ENCODE data around the gene SH3RF3.

DNA sequence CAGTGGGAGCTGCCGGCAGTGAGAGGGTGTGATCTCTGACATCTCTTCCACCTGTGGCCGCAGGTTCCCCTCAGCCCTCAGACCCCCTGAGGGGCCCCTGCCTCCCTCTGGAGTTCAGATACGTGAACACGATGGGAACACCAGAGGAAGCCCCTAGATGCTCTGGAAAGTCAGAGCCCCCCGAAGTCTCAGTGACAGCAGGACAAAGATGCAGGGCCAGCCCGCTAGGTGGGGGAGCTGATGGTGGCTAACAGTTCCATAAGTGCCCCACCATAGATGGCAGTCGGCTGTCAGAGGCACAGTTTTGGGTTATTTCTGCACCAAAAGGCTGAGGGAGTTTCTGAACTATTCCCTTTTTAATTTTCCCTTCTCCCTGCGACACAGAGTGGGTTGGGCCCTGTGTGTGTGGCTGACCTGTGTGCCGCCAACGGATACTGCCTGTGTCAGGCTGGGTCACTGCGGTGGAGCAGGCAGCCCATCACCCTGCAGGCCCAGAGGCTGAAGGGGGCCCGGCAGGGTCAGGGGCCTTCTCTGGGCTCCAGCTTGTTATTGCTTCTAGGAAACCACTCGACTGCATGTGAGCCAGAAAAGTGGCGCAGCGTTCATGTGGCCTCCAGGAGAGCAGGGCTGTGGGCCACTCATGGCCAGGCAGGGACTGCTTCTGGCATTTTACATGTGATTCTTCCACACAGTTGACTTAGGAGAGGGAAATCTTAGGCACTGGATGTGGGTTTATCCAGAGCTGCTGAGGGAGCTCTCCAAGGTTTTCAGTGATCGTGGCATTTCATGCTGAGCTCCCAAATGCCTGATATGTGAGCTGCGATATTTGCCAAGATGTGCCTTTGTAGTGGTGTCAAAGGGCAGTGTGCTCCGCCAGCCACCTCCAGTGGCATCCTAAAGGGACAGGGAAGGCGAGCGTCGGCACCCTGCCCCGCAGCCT lies 225.1 kb downstream of the SH3RF3 start:
- no peak for TF ChIP-seq ARNTL (CRISPR knock-in tag; IDR thresholded peaks at IDR 0.05; ENCODE audit: borderline replicate concordance, low read depth)
- no peak for TF ChIP-seq RARB (CRISPR knock-in tag; IDR thresholded peaks at IDR 0.05)
- TF ChIP-seq, protein P1, sequence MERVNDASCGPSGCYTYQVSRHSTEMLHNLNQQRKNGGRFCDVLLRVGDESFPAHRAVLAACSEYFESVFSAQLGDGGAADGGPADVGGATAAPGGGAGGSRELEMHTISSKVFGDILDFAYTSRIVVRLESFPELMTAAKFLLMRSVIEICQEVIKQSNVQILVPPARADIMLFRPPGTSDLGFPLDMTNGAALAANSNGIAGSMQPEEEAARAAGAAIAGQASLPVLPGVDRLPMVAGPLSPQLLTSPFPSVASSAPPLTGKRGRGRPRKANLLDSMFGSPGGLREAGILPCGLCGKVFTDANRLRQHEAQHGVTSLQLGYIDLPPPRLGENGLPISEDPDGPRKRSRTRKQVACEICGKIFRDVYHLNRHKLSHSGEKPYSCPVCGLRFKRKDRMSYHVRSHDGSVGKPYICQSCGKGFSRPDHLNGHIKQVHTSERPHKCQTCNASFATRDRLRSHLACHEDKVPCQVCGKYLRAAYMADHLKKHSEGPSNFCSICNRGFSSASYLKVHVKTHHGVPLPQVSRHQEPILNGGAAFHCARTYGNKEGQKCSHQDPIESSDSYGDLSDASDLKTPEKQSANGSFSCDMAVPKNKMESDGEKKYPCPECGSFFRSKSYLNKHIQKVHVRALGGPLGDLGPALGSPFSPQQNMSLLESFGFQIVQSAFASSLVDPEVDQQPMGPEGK (CRISPR knock-in tag; IDR thresholded peaks at IDR 0.05; ENCODE audit: borderline replicate concordance), result no peak
- TF ChIP-seq ZNF70 (CRISPR knock-in tag; IDR thresholded peaks at IDR 0.05), result no peak
- no peak for TF ChIP-seq ZFP30 (CRISPR knock-in tag; IDR thresholded peaks at IDR 0.05)
- TF ChIP-seq, protein P2, sequence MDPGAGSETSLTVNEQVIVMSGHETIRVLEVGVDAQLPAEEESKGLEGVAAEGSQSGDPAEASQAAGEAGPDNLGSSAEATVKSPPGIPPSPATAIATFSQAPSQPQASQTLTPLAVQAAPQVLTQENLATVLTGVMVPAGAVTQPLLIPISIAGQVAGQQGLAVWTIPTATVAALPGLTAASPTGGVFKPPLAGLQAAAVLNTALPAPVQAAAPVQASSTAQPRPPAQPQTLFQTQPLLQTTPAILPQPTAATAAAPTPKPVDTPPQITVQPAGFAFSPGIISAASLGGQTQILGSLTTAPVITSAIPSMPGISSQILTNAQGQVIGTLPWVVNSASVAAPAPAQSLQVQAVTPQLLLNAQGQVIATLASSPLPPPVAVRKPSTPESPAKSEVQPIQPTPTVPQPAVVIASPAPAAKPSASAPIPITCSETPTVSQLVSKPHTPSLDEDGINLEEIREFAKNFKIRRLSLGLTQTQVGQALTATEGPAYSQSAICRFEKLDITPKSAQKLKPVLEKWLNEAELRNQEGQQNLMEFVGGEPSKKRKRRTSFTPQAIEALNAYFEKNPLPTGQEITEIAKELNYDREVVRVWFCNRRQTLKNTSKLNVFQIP (CRISPR knock-in tag; IDR thresholded peaks at IDR 0.05; ENCODE audit: borderline replicate concordance, low read depth), result no peak
- TF ChIP-seq ZFP3 (CRISPR knock-in tag; IDR thresholded peaks at IDR 0.05), result no peak
- no peak for TF ChIP-seq GLIS3 (CRISPR knock-in tag; IDR thresholded peaks at IDR 0.05)
- TF ChIP-seq ZC3H10 (CRISPR knock-in tag; IDR thresholded peaks at IDR 0.05), result no peak

Measured in SK-N-SH treated with all-trans-retinoic acid at 6 μM for 48 hours (cell line).